Osteoblast (primary cell): ENCODE measurements around the gene RNASEH2B. TPM values are rescaled to one million over a fixed set of nuclear protein-coding genes. Genes with fewer than 3 reads are reported as not detected.
A peak's percentile ranks its signal among the peaks of the same experiment; 100 is the strongest.

Experiments
- DNase-seq: peaks from one replicate; pipeline ENCODE4 v3.0.0; 2011; ENCODE audit warnings: low spot score, mixed read lengths; ENCODE audit not compliant: insufficient read length; ENCODE audit errors: missing footprints
- H2AFZ ChIP-seq: 2 replicates; pipeline ENCODE4 v1.6.0; 2011; ENCODE audit warnings: mild to moderate bottlenecking, low read length
- H3K27ac ChIP-seq: 2 replicates; pipeline ENCODE4 v1.5.1; 2011; ENCODE audit warnings: mild to moderate bottlenecking, low read depth, low read length, moderate library complexity
- H3K27me3 ChIP-seq: 2 replicates; pipeline ENCODE4 v1.6.0; 2012; ENCODE audit warnings: mild to moderate bottlenecking, control low read depth, inconsistent platforms, low read length, moderate library complexity; ENCODE audit not compliant: insufficient read depth
- H3K36me3 ChIP-seq: 2 replicates; pipeline ENCODE4 v1.5.1; 2011; ENCODE audit warnings: mild to moderate bottlenecking, low read length, control low read depth, moderate library complexity; ENCODE audit not compliant: insufficient read depth
- H3K4me1 ChIP-seq: 2 replicates; pipeline ENCODE4 v1.5.1; 2011; ENCODE audit warnings: mild to moderate bottlenecking, low read length, control low read depth, moderate library complexity; ENCODE audit not compliant: insufficient read depth
- H3K4me2 ChIP-seq: 2 replicates; pipeline ENCODE4 v1.6.0; 2011; ENCODE audit warnings: mild to moderate bottlenecking, low read length; ENCODE audit not compliant: insufficient read depth
- H3K4me3 ChIP-seq: fragments of 200-600 bp; sonication (generic); 3 replicates; pipeline ENCODE4 v1.5.1; 2012; ENCODE audit warnings: mild to moderate bottlenecking, low read length, inconsistent platforms; ENCODE audit not compliant: insufficient read depth
- H3K79me2 ChIP-seq: 2 replicates; pipeline ENCODE4 v1.6.0; 2012; ENCODE audit warnings: mild to moderate bottlenecking, low read length, control low read depth, inconsistent platforms; ENCODE audit not compliant: insufficient read depth
- H3K9me3 ChIP-seq: 2 replicates; pipeline ENCODE4 v1.5.1; 2011; ENCODE audit warnings: low read depth, low read length, control low read depth
- H4K20me1 ChIP-seq: 2 replicates; pipeline ENCODE4 v1.6.0; 2012; ENCODE audit warnings: mild to moderate bottlenecking, low read length, control low read depth; ENCODE audit not compliant: insufficient read depth
- CTCF ChIP-seq: IDR thresholded peaks from 2 replicates; pipeline ENCODE4 v1.5.1; 2011; ENCODE audit warnings: mild to moderate bottlenecking, low read depth, low read length, moderate library complexity; ENCODE audit errors: extremely low read depth
- total RNA-seq: library from RNA; depleted of rRNA; stranded (reverse); fragments of >200 nt; gene quantifications from 2 replicates; pipeline ENCODE4 v1.2.3, GENCODE V29; 2012

RNASEH2B gene
- total RNA-seq, 1 donor, result 47.4 TPM

GRCh38 chr13:51000061-51000460 is 90.5 kb downstream of the RNASEH2B start:
- H3K4me2 ChIP-seq, result no peak overlapping the region
- no peak overlapping the region for H3K27ac ChIP-seq
- H3K79me2 ChIP-seq, result no peaks in the 10 kb centered on the region
- H3K36me3 ChIP-seq, result no peaks in the 10 kb centered on the region
- no peak overlapping the region for H2AFZ ChIP-seq
- no peak for TF ChIP-seq CTCF
- DNase-seq, result no peak
- peaks cover 33% of the 10 kb centered on the region for H3K27me3 ChIP-seq
- peaks cover 7% of the 10 kb centered on the region for H3K4me1 ChIP-seq
- no peaks in the 10 kb centered on the region for H3K9me3 ChIP-seq
- H3K4me3 ChIP-seq, result no peak overlapping the region
- no peaks in the 10 kb centered on the region for H4K20me1 ChIP-seq

- TF ChIP-seq CTCF, result no peak
- Histone ChIP-seq H3K36me3 (no peaks in the 10 kb centered on the region), H3K4me3 (no peak overlapping the region), H3K4me2 (peak overlapping the region; percentile 2), H4K20me1 (no peaks in the 10 kb centered on the region), H3K27me3 (peaks cover 33% of the 10 kb centered on the region), H3K4me1 (peaks cover 7% of the 10 kb centered on the region), H3K27ac (no peak overlapping the region), H3K9me3 (no peaks in the 10 kb centered on the region), H2AFZ (no peak overlapping the region), H3K79me2 (no peaks in the 10 kb centered on the region)
- DNase-seq, result no peak
These were observed 91.1 kb downstream of the RNASEH2B start for GRCh38 chr13:51000571-51001260.

- TF ChIP-seq CTCF, result no peak
- Histone ChIP-seq H3K9me3 (no peaks in the 10 kb centered on the region), H3K27ac (no peak overlapping the region), H3K4me3 (no peak overlapping the region), H4K20me1 (no peaks in the 10 kb centered on the region), H3K79me2 (no peaks in the 10 kb centered on the region), H3K4me1 (peaks cover 7% of the 10 kb centered on the region), H3K36me3 (no peaks in the 10 kb centered on the region), H3K27me3 (peaks cover 33% of the 10 kb centered on the region), H2AFZ (no peak overlapping the region), H3K4me2 (no peak overlapping the region)
- DNase-seq, result no peak
These were observed 91.7 kb downstream of the RNASEH2B start for GRCh38 chr13:51001335-51001734.

GRCh38 chr13:51002736-51003135 is 93.1 kb downstream of the RNASEH2B start:
- Histone ChIP-seq H3K4me2 (no peak overlapping the region), H3K4me3 (no peak overlapping the region), H3K79me2 (no peaks in the 10 kb centered on the region), H3K4me1 (peaks cover 7% of the 10 kb centered on the region), H3K27me3 (peaks cover 30% of the 10 kb centered on the region), H3K36me3 (no peaks in the 10 kb centered on the region), H2AFZ (no peak overlapping the region), H3K9me3 (no peaks in the 10 kb centered on the region), H3K27ac (no peak overlapping the region), H4K20me1 (no peaks in the 10 kb centered on the region)
- DNase-seq, result no peak
- TF ChIP-seq CTCF, result no peak
